Measurements from ENCODE around the gene ZNF654. TPM values are rescaled to one million over a fixed set of nuclear protein-coding genes. Genes with fewer than 3 reads are reported as not detected.

The ZNF654 gene
- total RNA-seq, 2 experiments from 2014 or later = 6.5 to 7.6 TPM

DNA sequence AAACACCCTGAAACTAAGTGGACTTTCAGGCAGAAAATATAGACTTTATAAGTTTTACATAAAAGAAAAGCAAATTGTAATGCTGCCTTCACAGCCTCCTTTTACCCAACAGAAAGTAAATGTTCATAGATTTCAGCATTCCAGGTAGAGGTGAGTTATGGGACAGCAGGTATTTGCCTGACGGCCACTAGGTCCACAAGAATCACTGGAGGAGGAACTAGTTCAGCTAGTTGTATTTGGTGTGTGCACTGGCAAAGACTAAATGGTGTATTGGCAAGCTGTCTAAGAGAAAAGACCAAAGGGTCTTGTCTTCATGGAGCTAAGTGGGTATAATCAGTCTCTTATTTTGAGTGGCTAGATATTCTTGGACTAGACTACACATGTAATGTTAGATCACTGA lies 34.2 kb downstream of the ZNF654 start:
- no peak for DNase-seq
- ChIA-PET POLR2A (no interaction called here), CTCF (no interaction called here)
- H3K4me3 ChIP-seq (ENCODE audit: low read length) = no peak overlapping the region
- Mint-ChIP-seq H3K9me3 (no peaks in the 10 kb centered on the region), H3K36me3 (ENCODE audit: low read depth) (peaks cover 86% of the 10 kb centered on the region), H3K4me1 (ENCODE audit: low read depth) (peaks cover 34% of the 10 kb centered on the region), H3K27me3 (no peaks in the 10 kb centered on the region), H3K4me3 (no peak overlapping the region), H3K27ac (no peak overlapping the region)
- no peak for ATAC-seq (ENCODE audit: poor library complexity)
- TF ChIP-seq, protein P1, sequence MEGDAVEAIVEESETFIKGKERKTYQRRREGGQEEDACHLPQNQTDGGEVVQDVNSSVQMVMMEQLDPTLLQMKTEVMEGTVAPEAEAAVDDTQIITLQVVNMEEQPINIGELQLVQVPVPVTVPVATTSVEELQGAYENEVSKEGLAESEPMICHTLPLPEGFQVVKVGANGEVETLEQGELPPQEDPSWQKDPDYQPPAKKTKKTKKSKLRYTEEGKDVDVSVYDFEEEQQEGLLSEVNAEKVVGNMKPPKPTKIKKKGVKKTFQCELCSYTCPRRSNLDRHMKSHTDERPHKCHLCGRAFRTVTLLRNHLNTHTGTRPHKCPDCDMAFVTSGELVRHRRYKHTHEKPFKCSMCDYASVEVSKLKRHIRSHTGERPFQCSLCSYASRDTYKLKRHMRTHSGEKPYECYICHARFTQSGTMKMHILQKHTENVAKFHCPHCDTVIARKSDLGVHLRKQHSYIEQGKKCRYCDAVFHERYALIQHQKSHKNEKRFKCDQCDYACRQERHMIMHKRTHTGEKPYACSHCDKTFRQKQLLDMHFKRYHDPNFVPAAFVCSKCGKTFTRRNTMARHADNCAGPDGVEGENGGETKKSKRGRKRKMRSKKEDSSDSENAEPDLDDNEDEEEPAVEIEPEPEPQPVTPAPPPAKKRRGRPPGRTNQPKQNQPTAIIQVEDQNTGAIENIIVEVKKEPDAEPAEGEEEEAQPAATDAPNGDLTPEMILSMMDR (IDR thresholded peaks at IDR 0.05) = no peak
- no peaks in the 10 kb centered on the region for H3K4me1 ChIP-seq (ENCODE audit: insufficient read depth, low read length)
- intact Hi-C loops (cut with DNase I, micrococcal nuclease) = no loop called here
- peaks cover 24% of the 10 kb centered on the region for H3K36me3 ChIP-seq (ENCODE audit: insufficient read depth, low read length)
- H3K27ac ChIP-seq (ENCODE audit: low read depth in 1 of 2, low read length in 2 of 2) = no peak overlapping the region
- no peaks in the 10 kb centered on the region for H3K9me3 ChIP-seq (ENCODE audit: control insufficient read depth in 1 of 2, insufficient read depth in 1 of 2, low read length in 2 of 2)
- H3K27me3 ChIP-seq (ENCODE audit: control insufficient read depth in 1 of 2, insufficient read depth in 2 of 2, low read length in 2 of 2) = no peaks in the 10 kb centered on the region

DNA sequence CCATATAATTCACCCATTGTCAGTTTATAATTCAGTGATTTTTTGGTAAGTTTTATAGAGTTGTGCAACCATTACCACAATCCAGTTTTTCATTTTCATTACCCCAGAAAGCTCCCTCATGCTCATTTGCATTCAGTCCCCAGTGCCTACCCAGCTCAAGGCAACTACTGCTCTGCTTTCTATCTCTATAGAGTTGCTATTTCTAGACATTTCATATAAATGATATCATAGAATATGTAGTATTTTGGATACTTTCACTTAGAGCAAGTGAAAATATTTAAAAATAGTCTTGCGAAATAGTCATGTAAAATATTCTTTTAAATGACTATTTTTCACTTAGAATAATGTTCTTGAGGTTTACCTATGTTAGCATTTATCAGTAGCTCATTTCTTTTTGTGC lies 42.1 kb downstream of the ZNF654 start:
- Mint-ChIP-seq H3K27ac (no peak overlapping the region), H3K27me3 (no peaks in the 10 kb centered on the region), H3K9me3 (peaks cover 3% of the 10 kb centered on the region), H3K4me1 (ENCODE audit: low read depth) (peaks cover 21% of the 10 kb centered on the region), H3K4me3 (no peak overlapping the region), H3K36me3 (ENCODE audit: low read depth) (peaks cover 66% of the 10 kb centered on the region)
- Histone ChIP-seq H3K9me3 (ENCODE audit: control insufficient read depth in 1 of 2, insufficient read depth in 1 of 2, low read length in 2 of 2) (no peaks in the 10 kb centered on the region), H3K4me1 (ENCODE audit: insufficient read depth, low read length) (no peaks in the 10 kb centered on the region), H3K4me3 (ENCODE audit: low read length) (no peak overlapping the region), H3K36me3 (ENCODE audit: insufficient read depth, low read length) (peaks cover 9% of the 10 kb centered on the region), H3K27ac (ENCODE audit: low read depth in 1 of 2, low read length in 2 of 2) (no peak overlapping the region), H3K27me3 (ENCODE audit: control insufficient read depth in 1 of 2, insufficient read depth in 2 of 2, low read length in 2 of 2) (no peaks in the 10 kb centered on the region)
- ChIA-PET POLR2A (interaction anchor here (1.2 kb wide), 1 partner anchor 42 kb away, joined by 4 read pairs; the partner anchor contains the start of genes CGGBP1 and ZNF654), CTCF (interaction anchor here (1.0 kb wide), 1 partner anchor 12 kb away, joined by 5 read pairs; no protein-coding TSS in a partner anchor)
- TF ChIP-seq, protein P1 (IDR thresholded peaks at IDR 0.05) = no peak
- intact Hi-C loops (cut with DNase I, micrococcal nuclease) = loop anchor here in 1 of 2 experiments (5.0 kb wide), 1 partner anchor 39 kb away; no protein-coding TSS in a partner anchor
- DNase-seq (no peak), ATAC-seq (ENCODE audit: poor library complexity) (no peak)

DNA sequence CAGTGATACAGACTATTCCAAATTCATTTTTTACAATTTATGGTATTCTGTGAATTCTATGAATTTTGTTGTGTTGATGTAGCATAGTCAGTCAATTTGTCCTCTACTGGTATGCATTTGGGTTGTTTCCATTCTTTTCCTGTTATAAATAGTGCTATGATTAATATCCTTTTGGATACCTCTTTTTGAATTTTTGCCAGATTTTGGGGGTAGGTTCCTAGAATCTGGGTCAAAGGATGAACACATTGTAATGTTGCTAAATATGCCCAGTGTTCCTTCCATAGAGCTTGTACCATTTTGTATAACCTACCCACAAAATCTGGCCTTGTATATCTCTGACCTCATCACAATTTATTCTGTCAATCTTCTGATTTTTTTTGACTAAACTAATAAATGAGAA lies 46.3 kb downstream of the ZNF654 start:
- Mint-ChIP-seq H3K9me3 (peaks cover 3% of the 10 kb centered on the region), H3K27ac (peak overlapping the region; percentile 63), H3K4me1 (ENCODE audit: low read depth) (peaks cover 35% of the 10 kb centered on the region), H3K27me3 (no peaks in the 10 kb centered on the region), H3K4me3 (no peak overlapping the region), H3K36me3 (ENCODE audit: low read depth) (peaks cover 29% of the 10 kb centered on the region)
- POLR2A ChIA-PET = no interaction called here
- H3K4me3 ChIP-seq (ENCODE audit: low read length) = no peak overlapping the region
- H3K27me3 ChIP-seq (ENCODE audit: control insufficient read depth in 1 of 2, insufficient read depth in 2 of 2, low read length in 2 of 2) = no peaks in the 10 kb centered on the region
- intact Hi-C loops (cut with DNase I, micrococcal nuclease) = loop anchor here in 1 of 2 experiments (5.0 kb wide), 1 partner anchor 98 kb away; no protein-coding TSS in a partner anchor
- no peaks in the 10 kb centered on the region for H3K9me3 ChIP-seq (ENCODE audit: control insufficient read depth in 1 of 2, insufficient read depth in 1 of 2, low read length in 2 of 2)
- H3K27ac ChIP-seq (ENCODE audit: low read depth in 1 of 2, low read length in 2 of 2) = no peak overlapping the region
- no peaks in the 10 kb centered on the region for H3K36me3 ChIP-seq (ENCODE audit: insufficient read depth, low read length)
- TF ChIP-seq, protein P1 (IDR thresholded peaks at IDR 0.05) = no peak
- CTCF ChIA-PET = no interaction called here
- no peak for ATAC-seq (ENCODE audit: poor library complexity)
- H3K4me1 ChIP-seq (ENCODE audit: insufficient read depth, low read length) = no peaks in the 10 kb centered on the region
- DNase-seq = no peak
